ENCODE data around the gene RXRA. TPM values are rescaled to one million over a fixed set of nuclear protein-coding genes. Genes with fewer than 3 reads are reported as not detected.

The RXRA gene
- total and polyA plus RNA-seq, 12 donors: 5.5 to 114 (median 71.3) TPM

- intact Hi-C loops (cut with DNase I): no loop called here
- Histone ChIP-seq H3K4me3 (no peak overlapping the region), H3K27ac (no peak overlapping the region), H3K4me1 (replicated peaks in 1 of 2) (peaks cover 3 to 23% of the 10 kb centered on the region in 2 donors), H3K9me3 (replicated peaks in 1 of 3) (no peaks in the 10 kb centered on the region), H3K27me3 (no peaks in the 10 kb centered on the region), H3K36me3 (replicated peaks in 1 of 2) (peaks cover 0 to 48% of the 10 kb centered on the region in 2 donors)
- no peak for DNase-seq
- 89 to 97% (median 96%) methylated on average over 19 to 21 of the region's 21 CpGs for WGBS, 4 donors
- TF ChIP-seq CTCF (IDR thresholded peaks at IDR 0.05) (no peak), POLR2A (IDR thresholded peaks at IDR 0.05) (no peak)
These were observed 103.2 kb downstream of the RXRA start for GRCh38 chr9:134429481-134429880.

GRCh38 chr9:134431095-134431494 is 104.8 kb downstream of the RXRA start:
- Histone ChIP-seq H3K27me3 (no peaks in the 10 kb centered on the region), H3K27ac (peak overlapping the region in 2 of 5 donors; percentile 80 to 91), H3K4me3 (no peak overlapping the region), H3K36me3 (replicated peaks in 1 of 2) (peaks cover 0 to 51% of the 10 kb centered on the region in 2 donors), H3K4me1 (replicated peaks in 1 of 2) (peaks cover 20 to 39% of the 10 kb centered on the region in 2 donors), H3K9me3 (replicated peaks in 1 of 3) (no peaks in the 10 kb centered on the region)
- intact Hi-C loops (cut with DNase I): loop anchor here (5.0 to 10.0 kb wide), 3 partner anchors 46 to 376 kb away; no protein-coding TSS in a partner anchor
- DNase-seq: no peak
- WGBS, 4 donors: 75 to 100% (median 95%) methylated on average over 1 to 6 of the region's 6 CpGs
- TF ChIP-seq POLR2A (IDR thresholded peaks at IDR 0.05) (no peak), CTCF (IDR thresholded peaks at IDR 0.05) (no peak)

GRCh38 chr9:134431626-134432025 is 105.4 kb downstream of the RXRA start:
- H3K27ac ChIP-seq: peak overlapping the region in 2 of 5 donors; percentile 80 to 91
- peaks cover 0 to 53% of the 10 kb centered on the region in 2 donors for H3K36me3 ChIP-seq (replicated peaks in 1 of 2)

GRCh38 chr9:134432471-134432870 is 106.2 kb downstream of the RXRA start:
- Histone ChIP-seq H3K27me3 (no peaks in the 10 kb centered on the region), H3K4me1 (replicated peaks in 1 of 2) (peaks cover 23 to 53% of the 10 kb centered on the region in 2 donors), H3K36me3 (replicated peaks in 1 of 2) (peaks cover 0 to 61% of the 10 kb centered on the region in 2 donors), H3K4me3 (no peak overlapping the region), H3K27ac (peak overlapping the region in 4 of 5 donors; percentile 23 to 91 (median 66)), H3K9me3 (replicated peaks in 1 of 3) (no peaks in the 10 kb centered on the region)
- intact Hi-C loops (cut with DNase I): loop anchor here (5.0 to 10.0 kb wide), 3 partner anchors 48 to 378 kb away; no protein-coding TSS in a partner anchor
- 71 to 79% (median 73%) methylated on average over 1 to 14 of the region's 14 CpGs for WGBS, 4 donors
- no peak for TF ChIP-seq POLR2A (IDR thresholded peaks at IDR 0.05)
- TF ChIP-seq CTCF (IDR thresholded peaks at IDR 0.05): no peak
- DNase-seq: no peak

More at GRCh38 chr9:134431626-134432025, 105.4 kb downstream of the RXRA start:
- 60 to 83% (median 80%) methylated on average over 2 to 16 of the region's 16 CpGs for WGBS, 4 donors
- no peak for DNase-seq
- no peak for TF ChIP-seq CTCF (IDR thresholded peaks at IDR 0.05)
- no peak for TF ChIP-seq POLR2A (IDR thresholded peaks at IDR 0.05)
- no peaks in the 10 kb centered on the region for H3K9me3 ChIP-seq (replicated peaks in 1 of 3)
- intact Hi-C loops (cut with DNase I): loop anchor here (5.0 to 10.0 kb wide), 3 partner anchors 47 to 377 kb away; no protein-coding TSS in a partner anchor
- H3K27me3 ChIP-seq: no peaks in the 10 kb centered on the region
- H3K4me3 ChIP-seq: no peak overlapping the region
- H3K4me1 ChIP-seq (replicated peaks in 1 of 2): peaks cover 23 to 44% of the 10 kb centered on the region in 2 donors

Data from adrenal gland (tissue), 12 donors.